Measurements from ENCODE around the gene HNRNPH2.

Gene HNRNPH2

DNA sequence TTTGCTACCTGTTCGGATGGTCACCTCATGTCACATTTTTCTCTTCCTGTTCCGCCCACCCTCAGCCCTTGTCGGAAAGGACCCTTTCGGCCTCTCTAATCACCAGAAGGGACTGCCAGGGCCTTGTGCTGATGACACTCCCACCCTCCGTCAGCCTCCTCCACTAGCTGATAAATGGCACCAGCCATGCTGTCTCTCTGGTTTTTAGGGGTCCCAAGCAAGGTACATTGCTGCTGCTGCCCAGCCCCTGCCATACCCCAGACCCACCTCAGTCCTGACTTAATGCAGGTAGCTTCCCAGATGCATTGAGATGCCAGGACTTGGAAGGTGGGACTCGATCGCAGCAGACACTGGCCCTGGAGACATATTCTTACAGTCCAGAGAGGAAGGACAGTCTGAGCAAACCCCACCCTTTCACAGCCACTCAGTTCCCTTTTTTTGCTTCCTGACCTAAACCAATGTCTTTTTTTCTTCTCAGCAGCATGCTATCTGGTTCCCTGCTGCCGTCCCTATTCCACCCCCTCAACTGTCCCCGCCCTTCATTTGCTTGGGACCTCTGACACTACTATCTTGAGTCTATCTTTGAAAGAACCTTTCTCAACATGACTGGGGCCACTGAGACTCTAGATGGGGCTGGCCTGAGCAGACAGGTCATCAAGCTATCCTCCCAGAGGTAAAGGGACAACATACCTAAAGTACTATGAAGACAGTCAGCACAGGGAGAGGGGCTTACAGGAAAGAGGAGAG, 22.1 kb upstream of the HNRNPH2 start, which contains the start of gene BTK:
TSS of gene BTK (minus strand) at position 397 of the 747 bp plus-strand sequence. CDS start 10,907 bp downstream, outside the sequence.
- Histone ChIP-seq H3K4me2 (ENCODE audit: low read length) (no peak within 1 kb of the TSS), H4K8ac (ENCODE audit: low read depth, low read length) (no peak within 1 kb of the TSS), H3K18ac (ENCODE audit: low read length) (no peak within 1 kb of the TSS), H2BK120ac (ENCODE audit: insufficient read depth, low read length, poor library complexity) (no peak within 1 kb of the TSS), H4K12ac (ENCODE audit: low read depth, low read length) (peak within 1 kb of the TSS; percentile 43), H2AK5ac (ENCODE audit: low read length) (no peak within 1 kb of the TSS), H3K23ac (ENCODE audit: low read length) (no peak within 1 kb of the TSS), H3K4me3 (ENCODE audit: low read depth, low read length) (no peak within 1 kb of the TSS), H3K4me1 (ENCODE audit: control insufficient read depth in 1 of 2, insufficient read depth in 2 of 2, low read length in 2 of 2) (peaks cover 2 to 9% of the 10 kb centered on the region in 2 experiments), H2BK12ac (ENCODE audit: low read length) (no peak within 1 kb of the TSS), H3K9ac (ENCODE audit: low read length) (no peak within 1 kb of the TSS), H4K91ac (ENCODE audit: low read depth, low read length) (no peak within 1 kb of the TSS), H3K4ac (ENCODE audit: low read depth, low read length) (no peak within 1 kb of the TSS), H3K79me1 (ENCODE audit: low read length) (peaks cover 3% of the 10 kb centered on the region), H3K27me3 (ENCODE audit: insufficient read depth, low read length) (no peaks in the 10 kb centered on the region), H2AFZ (ENCODE audit: insufficient read depth, low read length, poor library complexity) (no peak within 1 kb of the TSS), H3K9me3 (ENCODE audit: insufficient read depth, low read depth, low read length) (no peaks in the 10 kb centered on the region), H3K14ac (ENCODE audit: low read length) (no peak within 1 kb of the TSS), H3K79me2 (ENCODE audit: control insufficient read depth, insufficient read depth, low read length, poor library complexity) (peaks cover 3% of the 10 kb centered on the region), H3K27ac (ENCODE audit: low read depth, low read length) (peak within 1 kb of the TSS; percentile 34), H3K36me3 (ENCODE audit: control insufficient read depth in 1 of 2, insufficient read depth in 2 of 2, low read length in 2 of 2) (no peaks in the 10 kb centered on the region), H2BK5ac (ENCODE audit: low read depth, low read length, poor library complexity) (no peak within 1 kb of the TSS)
- DNase-seq, result no peak
- no CpG with 5 or more reads among the region's 9 CpGs for WGBS (ENCODE audit: extremely low coverage, insufficient coverage, insufficient read length)

GRCh38 chrX:101386542-101386885, 21.5 kb upstream of the HNRNPH2 start:
- Histone ChIP-seq H4K12ac (ENCODE audit: low read depth, low read length) (peak overlapping the region; percentile 43), H3K4me2 (ENCODE audit: low read length) (no peak overlapping the region), H3K14ac (ENCODE audit: low read length) (no peak overlapping the region), H3K4ac (ENCODE audit: low read depth, low read length) (no peak overlapping the region), H2AFZ (ENCODE audit: insufficient read depth, low read length, poor library complexity) (no peak overlapping the region), H3K18ac (ENCODE audit: low read length) (no peak overlapping the region), H2BK120ac (ENCODE audit: insufficient read depth, low read length, poor library complexity) (no peak overlapping the region), H3K4me3 (ENCODE audit: low read depth, low read length) (no peak overlapping the region), H3K9ac (ENCODE audit: low read length) (no peak overlapping the region), H3K9me3 (ENCODE audit: insufficient read depth, low read depth, low read length) (no peaks in the 10 kb centered on the region), H2AK5ac (ENCODE audit: low read length) (no peak overlapping the region), H3K27ac (ENCODE audit: low read depth, low read length) (peak overlapping the region; percentile 34), H3K36me3 (ENCODE audit: control insufficient read depth in 1 of 2, insufficient read depth in 2 of 2, low read length in 2 of 2) (no peaks in the 10 kb centered on the region), H4K8ac (ENCODE audit: low read depth, low read length) (no peak overlapping the region), H4K91ac (ENCODE audit: low read depth, low read length) (no peak overlapping the region), H3K79me1 (ENCODE audit: low read length) (peaks cover 5% of the 10 kb centered on the region), H3K4me1 (ENCODE audit: control insufficient read depth in 1 of 2, insufficient read depth in 2 of 2, low read length in 2 of 2) (peaks cover 2 to 9% of the 10 kb centered on the region in 2 experiments), H3K23ac (ENCODE audit: low read length) (no peak overlapping the region), H2BK12ac (ENCODE audit: low read length) (no peak overlapping the region), H3K27me3 (ENCODE audit: insufficient read depth, low read length) (no peaks in the 10 kb centered on the region), H3K79me2 (ENCODE audit: control insufficient read depth, insufficient read depth, low read length, poor library complexity) (peaks cover 6% of the 10 kb centered on the region), H2BK5ac (ENCODE audit: low read depth, low read length, poor library complexity) (no peak overlapping the region)
- WGBS (ENCODE audit: extremely low coverage, insufficient coverage, insufficient read length), result no CpG with 5 or more reads among the region's 6 CpGs
- DNase-seq, result no peak

DNA sequence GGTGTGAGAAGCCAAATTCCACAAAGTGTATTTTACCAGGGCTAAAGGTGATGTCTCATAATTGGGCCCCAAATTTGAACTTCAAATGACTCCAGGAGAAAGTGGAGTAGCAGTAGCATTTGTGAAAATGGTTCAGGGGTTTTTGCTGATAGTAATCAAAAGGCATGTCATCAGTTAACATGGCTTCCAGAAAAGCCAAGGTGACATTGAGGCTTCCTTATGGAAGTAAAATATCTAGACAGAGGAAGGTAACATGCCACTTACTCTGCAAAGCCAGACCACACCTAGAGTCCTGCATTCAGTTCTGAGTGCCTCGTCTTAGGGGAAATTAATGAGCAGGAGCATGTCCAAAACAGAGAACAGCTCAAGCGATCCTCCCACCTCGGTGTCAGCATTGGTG, 19.4 kb upstream of the HNRNPH2 start:
- Histone ChIP-seq H3K4me2 (ENCODE audit: low read length) (no peak overlapping the region), H4K12ac (ENCODE audit: low read depth, low read length) (no peak overlapping the region), H3K27me3 (ENCODE audit: insufficient read depth, low read length) (no peaks in the 10 kb centered on the region), H2BK120ac (ENCODE audit: insufficient read depth, low read length, poor library complexity) (no peak overlapping the region), H3K4me3 (ENCODE audit: low read depth, low read length) (no peak overlapping the region), H4K91ac (ENCODE audit: low read depth, low read length) (no peak overlapping the region), H2BK12ac (ENCODE audit: low read length) (no peak overlapping the region), H2AFZ (ENCODE audit: insufficient read depth, low read length, poor library complexity) (no peak overlapping the region), H3K79me1 (ENCODE audit: low read length) (peaks cover 5% of the 10 kb centered on the region), H3K27ac (ENCODE audit: low read depth, low read length) (no peak overlapping the region), H2AK5ac (ENCODE audit: low read length) (no peak overlapping the region), H3K9ac (ENCODE audit: low read length) (no peak overlapping the region), H3K4ac (ENCODE audit: low read depth, low read length) (no peak overlapping the region), H3K9me3 (ENCODE audit: insufficient read depth, low read depth, low read length) (no peaks in the 10 kb centered on the region), H3K4me1 (ENCODE audit: control insufficient read depth in 1 of 2, insufficient read depth in 2 of 2, low read length in 2 of 2) (peaks cover 2 to 9% of the 10 kb centered on the region in 2 experiments), H3K14ac (ENCODE audit: low read length) (no peak overlapping the region), H3K36me3 (ENCODE audit: control insufficient read depth in 1 of 2, insufficient read depth in 2 of 2, low read length in 2 of 2) (no peaks in the 10 kb centered on the region), H4K8ac (ENCODE audit: low read depth, low read length) (no peak overlapping the region), H3K23ac (ENCODE audit: low read length) (no peak overlapping the region), H3K79me2 (ENCODE audit: control insufficient read depth, insufficient read depth, low read length, poor library complexity) (peaks cover 6% of the 10 kb centered on the region), H3K18ac (ENCODE audit: low read length) (no peak overlapping the region), H2BK5ac (ENCODE audit: low read depth, low read length, poor library complexity) (no peak overlapping the region)
- no peak for DNase-seq
- no CpG with 5 or more reads among the region's 3 CpGs for WGBS (ENCODE audit: extremely low coverage, insufficient coverage, insufficient read length)

- Histone ChIP-seq H3K23ac (ENCODE audit: low read length) (no peak within 1 kb of the TSS), H2BK12ac (ENCODE audit: low read length) (peak within 1 kb of the TSS; percentile 89), H2BK120ac (ENCODE audit: insufficient read depth, low read length, poor library complexity) (no peak within 1 kb of the TSS), H3K36me3 (ENCODE audit: control insufficient read depth in 1 of 2, insufficient read depth in 2 of 2, low read length in 2 of 2) (peaks cover 2 to 6% of the 10 kb centered on the region in 2 experiments), H3K79me1 (ENCODE audit: low read length) (peaks cover 5% of the 10 kb centered on the region), H3K18ac (ENCODE audit: low read length) (peak within 1 kb of the TSS; percentile 88), H3K4me2 (ENCODE audit: low read length) (peak within 1 kb of the TSS; percentile 79), H3K14ac (ENCODE audit: low read length) (peak within 1 kb of the TSS; percentile 92), H3K4ac (ENCODE audit: low read depth, low read length) (peak within 1 kb of the TSS; percentile 87), H2BK5ac (ENCODE audit: low read depth, low read length, poor library complexity) (peak within 1 kb of the TSS; percentile 61), H4K12ac (ENCODE audit: low read depth, low read length) (peak within 1 kb of the TSS; percentile 83), H3K79me2 (ENCODE audit: control insufficient read depth, insufficient read depth, low read length, poor library complexity) (peaks cover 6% of the 10 kb centered on the region), H4K8ac (ENCODE audit: low read depth, low read length) (peak within 1 kb of the TSS; percentile 93), H3K4me1 (ENCODE audit: control insufficient read depth in 1 of 2, insufficient read depth in 2 of 2, low read length in 2 of 2) (peaks cover 2 to 6% of the 10 kb centered on the region in 2 experiments), H2AFZ (ENCODE audit: insufficient read depth, low read length, poor library complexity) (peak within 1 kb of the TSS; percentile 79), H2AK5ac (ENCODE audit: low read length) (peak within 1 kb of the TSS; percentile 54), H3K9me3 (ENCODE audit: insufficient read depth, low read depth, low read length) (no peaks in the 10 kb centered on the region), H4K91ac (ENCODE audit: low read depth, low read length) (peak within 1 kb of the TSS; percentile 87), H3K9ac (ENCODE audit: low read length) (peak within 1 kb of the TSS; percentile 70), H3K27ac (ENCODE audit: low read depth, low read length) (peak within 1 kb of the TSS; percentile 44), H3K4me3 (ENCODE audit: low read depth, low read length) (peak within 1 kb of the TSS; percentile 74), H3K27me3 (ENCODE audit: insufficient read depth, low read length) (no peaks in the 10 kb centered on the region)
- no CpG with 5 or more reads among the region's 47 CpGs for WGBS (ENCODE audit: extremely low coverage, insufficient coverage, insufficient read length)
- DNase-seq, result peak; percentile 80 to 85
These were observed 17.1 kb upstream of the HNRNPH2 start, which contains the start of gene RPL36A for GRCh38 chrX:101390664-101391525. Gene RPL36A (plus strand): TSS chrX:101391011. CDS start chrX:101391044, 33 bp downstream.
